ENCODE measurements around the gene PROK2. TPM values are rescaled to one million over a fixed set of nuclear protein-coding genes. Genes with fewer than 3 reads are reported as not detected.

Gene PROK2
- polyA plus RNA-seq, 1 experiment = not detected

- H3K27me3 ChIP-seq (ENCODE audit: control insufficient read depth, insufficient read depth, low read length) = peaks cover 8% of the 10 kb centered on the region
- CTCF ChIA-PET = interaction anchor here (0.9 kb wide), 1 partner anchor 31 kb away, joined by 3 read pairs; no protein-coding TSS in a partner anchor
- no peak overlapping the region for H3K4me3 ChIP-seq (ENCODE audit: low read depth, low read length)
- no peaks in the 10 kb centered on the region for H3K36me3 ChIP-seq (ENCODE audit: control insufficient read depth, insufficient read depth, low read length)
- no peak for TF ChIP-seq CTCF (IDR thresholded peaks at IDR 0.05; ENCODE audit: insufficient read depth, low read depth, low read length)
- no peak for DNase-seq (ENCODE audit: low read depth)
- POLR2A ChIA-PET = no interaction called here
Observed at GRCh38 chr3:71760140-71760539, 24.8 kb downstream of the PROK2 start.

GRCh38 chr3:71759401-71759800 is 25.5 kb downstream of the PROK2 start:
- POLR2A ChIA-PET = no interaction called here
- no peak for TF ChIP-seq CTCF (IDR thresholded peaks at IDR 0.05; ENCODE audit: insufficient read depth, low read depth, low read length)
- H3K4me3 ChIP-seq (ENCODE audit: low read depth, low read length) = no peak overlapping the region
- CTCF ChIA-PET = interaction anchor here (0.9 to 1.5 kb wide), 2 partner anchors 30 to 116 kb away, joined by 3 to 4 read pairs; no protein-coding TSS in a partner anchor
- DNase-seq (ENCODE audit: low read depth) = no peak
- H3K27me3 ChIP-seq (ENCODE audit: control insufficient read depth, insufficient read depth, low read length) = peaks cover 10% of the 10 kb centered on the region
- H3K36me3 ChIP-seq (ENCODE audit: control insufficient read depth, insufficient read depth, low read length) = no peaks in the 10 kb centered on the region

GRCh38 chr3:71758091-71758490 is 26.9 kb downstream of the PROK2 start:
- ChIA-PET POLR2A (no interaction called here), CTCF (interaction anchor here (1.1 to 1.5 kb wide), 2 partner anchors 20 to 117 kb away, joined by 3 to 4 read pairs; no protein-coding TSS in a partner anchor)
- Histone ChIP-seq H3K36me3 (ENCODE audit: control insufficient read depth, insufficient read depth, low read length) (no peaks in the 10 kb centered on the region), H3K27me3 (ENCODE audit: control insufficient read depth, insufficient read depth, low read length) (peaks cover 12% of the 10 kb centered on the region), H3K4me3 (ENCODE audit: low read depth, low read length) (no peak overlapping the region)
- no peak for DNase-seq (ENCODE audit: low read depth)
- no peak for TF ChIP-seq CTCF (IDR thresholded peaks at IDR 0.05; ENCODE audit: insufficient read depth, low read depth, low read length)

- Histone ChIP-seq H3K27me3 (ENCODE audit: control insufficient read depth, insufficient read depth, low read length) (peaks cover 25% of the 10 kb centered on the region), H3K4me3 (ENCODE audit: low read depth, low read length) (no peak overlapping the region)
Observed at GRCh38 chr3:71754610-71755253, 30.2 kb downstream of the PROK2 start.

More at GRCh38 chr3:71754610-71755253, 30.2 kb downstream of the PROK2 start:
- no peak for DNase-seq (ENCODE audit: low read depth)
- TF ChIP-seq CTCF (IDR thresholded peaks at IDR 0.05; ENCODE audit: insufficient read depth, low read depth, low read length) = no peak
- POLR2A ChIA-PET = no interaction called here
- H3K36me3 ChIP-seq (ENCODE audit: control insufficient read depth, insufficient read depth, low read length) = no peaks in the 10 kb centered on the region
- CTCF ChIA-PET = no interaction called here
